Measurements from ENCODE around the gene SASH1. TPM values are rescaled to one million over a fixed set of nuclear protein-coding genes. Genes with fewer than 3 reads are reported as not detected.
A peak's percentile ranks its signal among the peaks of the same experiment; 100 is the strongest.

The SASH1 gene
- total and polyA plus RNA-seq, 7 donors, result 3.2 to 101 (median 40.5) TPM

DNA sequence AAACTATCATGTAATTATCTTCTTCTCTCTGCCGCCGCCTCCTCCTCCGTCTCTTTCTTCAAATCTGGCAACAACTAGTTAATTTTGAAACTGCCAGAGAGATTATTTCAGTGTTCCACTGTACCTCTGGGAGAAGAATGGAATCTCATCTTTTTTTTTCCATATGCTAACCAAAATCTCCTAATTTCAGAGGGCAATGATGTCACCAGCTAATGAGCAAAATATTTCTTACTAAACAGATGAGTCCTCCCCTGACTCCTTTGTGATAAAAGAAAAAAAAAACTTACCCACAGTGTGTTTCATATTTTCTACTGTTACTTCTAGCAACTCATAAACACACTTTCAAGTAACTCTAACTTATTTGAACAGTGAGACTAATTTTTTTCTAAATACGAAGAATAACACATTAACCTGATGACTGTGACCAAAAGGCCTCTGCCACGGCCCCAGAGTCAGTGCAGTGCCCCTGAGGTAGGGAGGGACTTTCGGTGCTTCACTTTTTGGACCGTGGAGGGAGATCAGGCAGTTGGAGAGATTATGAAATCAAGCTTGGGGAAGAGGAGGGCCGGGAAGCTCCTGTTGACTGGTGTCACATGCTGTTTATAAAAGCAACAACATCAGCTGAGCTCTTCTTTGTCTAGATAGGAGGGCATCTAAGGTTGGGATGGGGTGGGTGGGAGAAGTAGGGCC lies 159.6 kb downstream of the SASH1 start:
- intact Hi-C loops (cut with DNase I), result no loop called here
- Histone ChIP-seq H3K27me3 (no peaks in the 10 kb centered on the region), H3K9me3 (no peaks in the 10 kb centered on the region), H3K27ac (peak overlapping the region; percentile 61 to 73 (median 69)), H3K4me3 (no peak overlapping the region), H3K36me3 (no peaks in the 10 kb centered on the region), H3K4me1 (peaks cover 0 to 27% (median 19%) of the 10 kb centered on the region in 4 donors)
- DNase-seq, result peak; percentile 79
- WGBS, 2 donors, result 84 to 87% methylated on average over 8 of the region's 8 CpGs
- no peak for TF ChIP-seq POLR2A (IDR thresholded peaks at IDR 0.05)
- TF ChIP-seq, protein P1, sequence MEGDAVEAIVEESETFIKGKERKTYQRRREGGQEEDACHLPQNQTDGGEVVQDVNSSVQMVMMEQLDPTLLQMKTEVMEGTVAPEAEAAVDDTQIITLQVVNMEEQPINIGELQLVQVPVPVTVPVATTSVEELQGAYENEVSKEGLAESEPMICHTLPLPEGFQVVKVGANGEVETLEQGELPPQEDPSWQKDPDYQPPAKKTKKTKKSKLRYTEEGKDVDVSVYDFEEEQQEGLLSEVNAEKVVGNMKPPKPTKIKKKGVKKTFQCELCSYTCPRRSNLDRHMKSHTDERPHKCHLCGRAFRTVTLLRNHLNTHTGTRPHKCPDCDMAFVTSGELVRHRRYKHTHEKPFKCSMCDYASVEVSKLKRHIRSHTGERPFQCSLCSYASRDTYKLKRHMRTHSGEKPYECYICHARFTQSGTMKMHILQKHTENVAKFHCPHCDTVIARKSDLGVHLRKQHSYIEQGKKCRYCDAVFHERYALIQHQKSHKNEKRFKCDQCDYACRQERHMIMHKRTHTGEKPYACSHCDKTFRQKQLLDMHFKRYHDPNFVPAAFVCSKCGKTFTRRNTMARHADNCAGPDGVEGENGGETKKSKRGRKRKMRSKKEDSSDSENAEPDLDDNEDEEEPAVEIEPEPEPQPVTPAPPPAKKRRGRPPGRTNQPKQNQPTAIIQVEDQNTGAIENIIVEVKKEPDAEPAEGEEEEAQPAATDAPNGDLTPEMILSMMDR (IDR thresholded peaks at IDR 0.05), result no peak
- TF ChIP-seq EP300 (IDR thresholded peaks at IDR 0.05), result no peak
- peak; percentile 21 to 40 (median 28) for TF ChIP-seq POLR2AphosphoS5 (IDR thresholded peaks at IDR 0.05)

DNA sequence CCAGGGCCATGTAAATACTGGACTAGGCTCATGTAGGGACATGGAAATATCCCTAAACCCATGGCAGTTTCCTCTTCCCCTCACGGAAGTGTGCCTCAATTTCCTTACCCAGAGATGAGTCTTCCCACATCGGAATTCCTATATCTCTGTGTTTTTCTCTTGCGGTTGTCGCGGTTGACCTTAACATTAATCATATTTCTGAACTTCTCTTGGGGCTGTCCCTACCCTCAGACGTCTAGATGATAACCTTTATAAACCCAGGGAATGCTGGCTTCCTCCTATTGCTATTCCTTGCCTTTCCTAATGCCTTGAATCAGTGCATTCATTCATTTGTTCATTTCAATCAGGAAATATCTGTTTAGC lies 160.1 kb downstream of the SASH1 start:
- H3K4me3 ChIP-seq, result no peak overlapping the region
- intact Hi-C loops (cut with DNase I), result no loop called here
- no peaks in the 10 kb centered on the region for H3K36me3 ChIP-seq
- H3K27me3 ChIP-seq, result no peaks in the 10 kb centered on the region
- no peaks in the 10 kb centered on the region for H3K9me3 ChIP-seq
- peaks cover 0 to 25% (median 18%) of the 10 kb centered on the region in 4 donors for H3K4me1 ChIP-seq
- no peak for DNase-seq
- WGBS, 2 donors, result 84 to 88% methylated on average over 6 of the region's 6 CpGs
- TF ChIP-seq, protein P1 (IDR thresholded peaks at IDR 0.05), result no peak
- no peak for TF ChIP-seq POLR2AphosphoS5 (IDR thresholded peaks at IDR 0.05)
- TF ChIP-seq EP300 (IDR thresholded peaks at IDR 0.05), result no peak
- TF ChIP-seq POLR2A (IDR thresholded peaks at IDR 0.05), result no peak
- peak overlapping the region; percentile 61 to 73 (median 69) for H3K27ac ChIP-seq

DNA sequence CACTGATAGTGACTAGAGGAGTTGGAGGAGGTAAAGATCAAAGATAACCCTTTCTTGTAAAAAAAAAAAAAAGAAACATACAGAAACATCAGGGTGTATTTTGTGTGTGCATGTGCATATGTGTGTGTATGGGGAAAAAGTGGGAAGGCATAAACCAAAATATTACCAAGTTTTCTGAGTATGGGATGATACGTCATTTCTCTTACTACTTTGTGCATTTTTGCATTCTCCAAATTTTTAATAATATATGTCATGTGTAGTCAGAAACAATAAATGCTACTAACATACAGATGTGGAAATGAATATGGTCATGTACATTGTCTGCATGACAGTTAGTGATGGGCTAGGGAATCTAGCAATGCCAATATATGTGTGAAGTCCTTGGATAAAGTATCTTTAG lies 161.1 kb downstream of the SASH1 start:
- 54 to 100% methylated on average over 1 of the region's 1 CpG for WGBS, 2 donors
- Histone ChIP-seq H3K27me3 (no peaks in the 10 kb centered on the region), H3K4me3 (no peak overlapping the region), H3K27ac (peak overlapping the region in 1 of 4 donors; percentile 83), H3K9me3 (no peaks in the 10 kb centered on the region), H3K36me3 (no peaks in the 10 kb centered on the region), H3K4me1 (peaks cover 0 to 32% (median 25%) of the 10 kb centered on the region in 4 donors)
- TF ChIP-seq, protein P1 (IDR thresholded peaks at IDR 0.05), result no peak
- TF ChIP-seq POLR2A (IDR thresholded peaks at IDR 0.05) (no peak), EP300 (IDR thresholded peaks at IDR 0.05) (no peak), POLR2AphosphoS5 (IDR thresholded peaks at IDR 0.05) (no peak)
- no peak for DNase-seq
- intact Hi-C loops (cut with DNase I), result no loop called here

DNA sequence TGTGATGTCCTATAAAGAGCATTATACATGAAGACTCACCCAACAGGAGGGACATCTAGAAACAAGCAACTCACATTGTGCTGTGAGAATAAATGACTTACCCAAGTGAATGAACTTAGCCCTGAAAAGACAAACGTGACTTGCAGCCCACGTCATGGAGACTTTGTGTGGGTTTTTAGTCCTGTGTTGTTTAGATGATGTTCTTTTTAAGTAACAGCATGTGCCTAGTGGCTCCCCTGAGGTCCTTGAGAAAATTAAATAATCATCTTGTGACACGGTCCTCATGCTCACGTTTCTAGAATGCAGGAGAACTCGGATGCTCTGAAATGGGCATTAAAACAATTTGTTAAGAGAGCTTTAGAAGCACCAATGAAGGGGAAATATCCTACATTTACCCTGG lies 165.1 kb downstream of the SASH1 start:
- intact Hi-C loops (cut with DNase I), result no loop called here
- H3K36me3 ChIP-seq, result no peaks in the 10 kb centered on the region
- no peaks in the 10 kb centered on the region for H3K27me3 ChIP-seq
- no peaks in the 10 kb centered on the region for H3K9me3 ChIP-seq
- 75 to 76% methylated on average over 5 of the region's 5 CpGs for WGBS, 2 donors
- DNase-seq, result peak; percentile 88
- TF ChIP-seq POLR2A (IDR thresholded peaks at IDR 0.05) (peak in 1 of 2 donors; percentile 30), EP300 (IDR thresholded peaks at IDR 0.05) (peak; percentile 67 to 95 (median 80)), POLR2AphosphoS5 (IDR thresholded peaks at IDR 0.05) (peak; percentile 63 to 85 (median 76))
- TF ChIP-seq, protein P1 (IDR thresholded peaks at IDR 0.05), result no peak
- H3K4me3 ChIP-seq, result peak overlapping the region; percentile 37 to 49 (median 48)
- peaks cover 0 to 41% (median 34%) of the 10 kb centered on the region in 4 donors for H3K4me1 ChIP-seq
- peak overlapping the region; percentile 79 to 86 (median 82) for H3K27ac ChIP-seq

All from sigmoid colon (tissue), 7 donors.